ENCODE data around the gene EEF1E1.
A peak's percentile ranks its signal among the peaks of the same experiment; 100 is the strongest.

The EEF1E1 gene

DNA sequence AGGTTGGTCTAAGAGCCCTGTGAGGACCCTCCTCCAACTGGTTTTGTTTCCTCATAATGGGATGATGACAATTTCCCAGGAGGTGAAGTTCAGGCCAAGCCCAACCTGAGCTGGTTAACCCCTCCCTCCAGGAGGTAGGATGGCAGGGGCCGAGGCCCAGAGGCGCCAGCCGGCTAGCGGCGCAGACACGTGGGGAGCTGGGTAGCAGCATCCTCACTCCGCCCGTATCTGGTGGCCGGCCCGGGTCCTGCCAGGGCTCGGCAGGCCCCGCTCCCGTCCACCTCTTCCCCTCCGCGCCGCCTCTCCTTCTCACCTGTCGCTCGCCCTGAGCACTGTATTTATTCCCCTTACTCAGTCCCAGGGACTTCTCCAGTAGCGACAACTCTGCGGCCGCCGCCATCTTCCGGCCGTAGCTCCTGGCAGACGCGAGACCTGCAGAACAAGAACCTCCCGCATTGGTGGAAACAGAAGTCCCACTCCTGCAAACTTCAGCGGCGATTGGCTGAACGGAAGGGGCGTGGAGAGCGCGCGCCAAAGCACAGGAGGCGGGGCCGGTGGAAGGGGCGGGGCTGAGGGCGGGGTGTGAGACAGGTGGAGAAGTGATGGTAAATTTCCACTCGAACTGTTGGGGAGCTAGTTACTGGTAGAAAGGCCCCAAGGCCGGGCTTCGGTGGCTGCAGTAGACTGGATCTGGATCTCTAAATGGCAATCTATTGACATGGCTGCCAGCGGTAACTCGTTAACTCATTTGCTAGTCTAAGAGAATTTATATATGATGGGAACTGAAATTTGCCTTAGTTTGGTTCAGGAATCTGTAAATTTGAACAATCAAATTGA lies at the start of gene EEF1E1 (continued):
- TF ChIP-seq ZNF2 (tag by site-specific recombination; IDR thresholded peaks at IDR 0.05) (peak; percentile 63; the same call in 1 of the 2 replicates), ZNF768 (tag by site-specific recombination; IDR thresholded peaks at IDR 0.05) (no peak), ZNF623 (tag by site-specific recombination; IDR thresholded peaks at IDR 0.05) (no peak), ZNF658 (tag by site-specific recombination; IDR thresholded peaks at IDR 0.05) (no peak), ZNF791 (tag by site-specific recombination; IDR thresholded peaks at IDR 0.05) (no peak), ZNF585B (tag by site-specific recombination; IDR thresholded peaks at IDR 0.05) (no peak), EGR2 (tag by site-specific recombination; IDR thresholded peaks at IDR 0.05; ENCODE audit: low read depth) (no peak), ZBTB1 (tag by site-specific recombination; IDR thresholded peaks at IDR 0.05) (no peak), ZBTB20 (tag by site-specific recombination; IDR thresholded peaks at IDR 0.05) (peak; percentile 84), SP2 (tag by site-specific recombination; IDR thresholded peaks at IDR 0.05) (peak; percentile 90), ZFP3 (tag by site-specific recombination; IDR thresholded peaks at IDR 0.05; ENCODE audit: low read depth) (no peak), KLF10 (tag by site-specific recombination; IDR thresholded peaks at IDR 0.05) (peak; percentile 79; the same call in 1 of the 2 replicates), GLI4 (tag by site-specific recombination; IDR thresholded peaks at IDR 0.05) (no peak), KLF8 (tag by site-specific recombination; IDR thresholded peaks at IDR 0.05) (peak; percentile 83), OSR2 (tag by site-specific recombination; IDR thresholded peaks at IDR 0.05) (peak; percentile 53; the same call in 1 of the 2 replicates)
- TF ChIP-seq, protein P1, sequence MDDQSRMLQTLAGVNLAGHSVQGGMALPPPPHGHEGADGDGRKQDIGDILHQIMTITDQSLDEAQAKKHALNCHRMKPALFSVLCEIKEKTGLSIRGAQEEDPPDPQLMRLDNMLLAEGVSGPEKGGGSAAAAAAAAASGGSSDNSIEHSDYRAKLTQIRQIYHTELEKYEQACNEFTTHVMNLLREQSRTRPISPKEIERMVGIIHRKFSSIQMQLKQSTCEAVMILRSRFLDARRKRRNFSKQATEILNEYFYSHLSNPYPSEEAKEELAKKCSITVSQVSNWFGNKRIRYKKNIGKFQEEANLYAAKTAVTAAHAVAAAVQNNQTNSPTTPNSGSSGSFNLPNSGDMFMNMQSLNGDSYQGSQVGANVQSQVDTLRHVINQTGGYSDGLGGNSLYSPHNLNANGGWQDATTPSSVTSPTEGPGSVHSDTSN (CRISPR knock-in tag; IDR thresholded peaks at IDR 0.05) = no peak
- TF ChIP-seq, protein P2, sequence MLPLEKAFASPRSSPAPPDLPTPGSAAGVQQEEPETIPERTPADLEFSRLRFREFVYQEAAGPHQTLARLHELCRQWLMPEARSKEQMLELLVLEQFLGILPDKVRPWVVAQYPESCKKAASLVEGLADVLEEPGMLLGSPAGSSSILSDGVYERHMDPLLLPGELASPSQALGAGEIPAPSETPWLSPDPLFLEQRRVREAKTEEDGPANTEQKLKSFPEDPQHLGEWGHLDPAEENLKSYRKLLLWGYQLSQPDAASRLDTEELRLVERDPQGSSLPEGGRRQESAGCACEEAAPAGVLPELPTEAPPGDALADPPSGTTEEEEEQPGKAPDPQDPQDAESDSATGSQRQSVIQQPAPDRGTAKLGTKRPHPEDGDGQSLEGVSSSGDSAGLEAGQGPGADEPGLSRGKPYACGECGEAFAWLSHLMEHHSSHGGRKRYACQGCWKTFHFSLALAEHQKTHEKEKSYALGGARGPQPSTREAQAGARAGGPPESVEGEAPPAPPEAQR (tag by site-specific recombination; IDR thresholded peaks at IDR 0.05) = no peak
- TF ChIP-seq, protein P3, sequence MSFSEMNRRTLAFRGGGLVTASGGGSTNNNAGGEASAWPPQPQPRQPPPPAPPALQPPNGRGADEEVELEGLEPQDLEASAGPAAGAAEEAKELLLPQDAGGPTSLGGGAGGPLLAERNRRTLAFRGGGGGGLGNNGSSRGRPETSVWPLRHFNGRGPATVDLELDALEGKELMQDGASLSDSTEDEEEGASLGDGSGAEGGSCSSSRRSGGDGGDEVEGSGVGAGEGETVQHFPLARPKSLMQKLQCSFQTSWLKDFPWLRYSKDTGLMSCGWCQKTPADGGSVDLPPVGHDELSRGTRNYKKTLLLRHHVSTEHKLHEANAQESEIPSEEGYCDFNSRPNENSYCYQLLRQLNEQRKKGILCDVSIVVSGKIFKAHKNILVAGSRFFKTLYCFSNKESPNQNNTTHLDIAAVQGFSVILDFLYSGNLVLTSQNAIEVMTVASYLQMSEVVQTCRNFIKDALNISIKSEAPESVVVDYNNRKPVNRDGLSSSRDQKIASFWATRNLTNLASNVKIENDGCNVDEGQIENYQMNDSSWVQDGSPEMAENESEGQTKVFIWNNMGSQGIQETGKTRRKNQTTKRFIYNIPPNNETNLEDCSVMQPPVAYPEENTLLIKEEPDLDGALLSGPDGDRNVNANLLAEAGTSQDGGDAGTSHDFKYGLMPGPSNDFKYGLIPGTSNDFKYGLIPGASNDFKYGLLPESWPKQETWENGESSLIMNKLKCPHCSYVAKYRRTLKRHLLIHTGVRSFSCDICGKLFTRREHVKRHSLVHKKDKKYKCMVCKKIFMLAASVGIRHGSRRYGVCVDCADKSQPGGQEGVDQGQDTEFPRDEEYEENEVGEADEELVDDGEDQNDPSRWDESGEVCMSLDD (tag by site-specific recombination; IDR thresholded peaks at IDR 0.05) = no peak; the same call in 1 of the 2 replicates
- TF ChIP-seq, protein P4, sequence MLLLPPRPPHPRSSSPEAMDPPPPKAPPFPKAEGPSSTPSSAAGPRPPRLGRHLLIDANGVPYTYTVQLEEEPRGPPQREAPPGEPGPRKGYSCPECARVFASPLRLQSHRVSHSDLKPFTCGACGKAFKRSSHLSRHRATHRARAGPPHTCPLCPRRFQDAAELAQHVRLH (tag by site-specific recombination; IDR thresholded peaks at IDR 0.05) = no peak
- TF ChIP-seq, protein P5, sequence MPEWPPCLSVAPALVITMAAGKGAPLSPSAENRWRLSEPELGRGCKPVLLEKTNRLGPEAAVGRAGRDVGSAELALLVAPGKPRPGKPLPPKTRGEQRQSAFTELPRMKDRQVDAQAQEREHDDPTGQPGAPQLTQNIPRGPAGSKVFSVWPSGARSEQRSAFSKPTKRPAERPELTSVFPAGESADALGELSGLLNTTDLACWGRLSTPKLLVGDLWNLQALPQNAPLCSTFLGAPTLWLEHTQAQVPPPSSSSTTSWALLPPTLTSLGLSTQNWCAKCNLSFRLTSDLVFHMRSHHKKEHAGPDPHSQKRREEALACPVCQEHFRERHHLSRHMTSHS (tag by site-specific recombination; IDR thresholded peaks at IDR 0.05) = no peak
- TF ChIP-seq, protein P6, sequence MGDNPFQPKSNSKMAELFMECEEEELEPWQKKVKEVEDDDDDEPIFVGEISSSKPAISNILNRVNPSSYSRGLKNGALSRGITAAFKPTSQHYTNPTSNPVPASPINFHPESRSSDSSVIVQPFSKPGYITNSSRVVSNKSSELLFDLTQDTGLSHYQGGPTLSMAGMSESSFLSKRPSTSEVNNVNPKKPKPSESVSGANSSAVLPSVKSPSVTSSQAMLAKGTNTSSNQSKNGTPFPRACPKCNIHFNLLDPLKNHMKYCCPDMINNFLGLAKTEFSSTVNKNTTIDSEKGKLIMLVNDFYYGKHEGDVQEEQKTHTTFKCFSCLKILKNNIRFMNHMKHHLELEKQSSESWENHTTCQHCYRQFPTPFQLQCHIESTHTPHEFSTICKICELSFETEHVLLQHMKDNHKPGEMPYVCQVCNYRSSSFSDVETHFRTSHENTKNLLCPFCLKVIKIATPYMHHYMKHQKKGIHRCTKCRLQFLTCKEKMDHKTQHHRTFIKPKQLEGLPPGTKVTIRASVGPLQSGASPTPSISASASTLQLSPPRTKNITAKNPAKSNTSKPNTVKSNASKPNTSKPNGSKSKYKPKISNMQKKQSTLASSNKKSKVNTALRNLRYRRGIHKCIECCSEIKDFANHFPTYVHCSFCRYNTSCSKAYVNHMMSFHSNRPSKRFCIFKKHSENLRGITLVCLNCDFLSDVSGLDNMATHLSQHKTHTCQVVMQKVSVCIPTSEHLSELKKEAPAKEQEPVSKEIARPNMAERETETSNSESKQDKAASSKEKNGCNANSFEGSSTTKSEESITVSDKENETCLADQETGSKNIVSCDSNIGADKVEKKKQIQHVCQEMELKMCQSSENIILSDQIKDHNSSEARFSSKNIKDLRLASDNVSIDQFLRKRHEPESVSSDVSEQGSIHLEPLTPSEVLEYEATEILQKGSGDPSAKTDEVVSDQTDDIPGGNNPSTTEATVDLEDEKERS (tag by site-specific recombination; IDR thresholded peaks at IDR 0.05) = peak; percentile 69; the same call in 1 of the 2 replicates
- TF ChIP-seq, protein P7, sequence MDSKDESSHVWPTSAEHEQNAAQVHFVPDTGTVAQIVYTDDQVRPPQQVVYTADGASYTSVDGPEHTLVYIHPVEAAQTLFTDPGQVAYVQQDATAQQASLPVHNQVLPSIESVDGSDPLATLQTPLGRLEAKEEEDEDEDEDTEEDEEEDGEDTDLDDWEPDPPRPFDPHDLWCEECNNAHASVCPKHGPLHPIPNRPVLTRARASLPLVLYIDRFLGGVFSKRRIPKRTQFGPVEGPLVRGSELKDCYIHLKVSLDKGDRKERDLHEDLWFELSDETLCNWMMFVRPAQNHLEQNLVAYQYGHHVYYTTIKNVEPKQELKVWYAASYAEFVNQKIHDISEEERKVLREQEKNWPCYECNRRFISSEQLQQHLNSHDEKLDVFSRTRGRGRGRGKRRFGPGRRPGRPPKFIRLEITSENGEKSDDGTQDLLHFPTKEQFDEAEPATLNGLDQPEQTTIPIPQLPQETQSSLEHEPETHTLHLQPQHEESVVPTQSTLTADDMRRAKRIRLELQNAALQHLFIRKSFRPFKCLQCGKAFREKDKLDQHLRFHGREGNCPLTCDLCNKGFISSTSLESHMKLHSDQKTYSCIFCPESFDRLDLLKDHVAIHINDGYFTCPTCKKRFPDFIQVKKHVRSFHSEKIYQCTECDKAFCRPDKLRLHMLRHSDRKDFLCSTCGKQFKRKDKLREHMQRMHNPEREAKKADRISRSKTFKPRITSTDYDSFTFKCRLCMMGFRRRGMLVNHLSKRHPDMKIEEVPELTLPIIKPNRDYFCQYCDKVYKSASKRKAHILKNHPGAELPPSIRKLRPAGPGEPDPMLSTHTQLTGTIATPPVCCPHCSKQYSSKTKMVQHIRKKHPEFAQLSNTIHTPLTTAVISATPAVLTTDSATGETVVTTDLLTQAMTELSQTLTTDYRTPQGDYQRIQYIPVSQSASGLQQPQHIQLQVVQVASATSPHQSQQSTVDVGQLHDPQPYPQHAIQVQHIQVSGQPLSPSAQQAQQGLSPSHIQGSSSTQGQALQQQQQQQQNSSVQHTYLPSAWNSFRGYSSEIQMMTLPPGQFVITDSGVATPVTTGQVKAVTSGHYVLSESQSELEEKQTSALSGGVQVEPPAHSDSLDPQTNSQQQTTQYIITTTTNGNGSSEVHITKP (tag by site-specific recombination; IDR thresholded peaks at IDR 0.05) = peak; percentile 83
- TF ChIP-seq, protein P8, sequence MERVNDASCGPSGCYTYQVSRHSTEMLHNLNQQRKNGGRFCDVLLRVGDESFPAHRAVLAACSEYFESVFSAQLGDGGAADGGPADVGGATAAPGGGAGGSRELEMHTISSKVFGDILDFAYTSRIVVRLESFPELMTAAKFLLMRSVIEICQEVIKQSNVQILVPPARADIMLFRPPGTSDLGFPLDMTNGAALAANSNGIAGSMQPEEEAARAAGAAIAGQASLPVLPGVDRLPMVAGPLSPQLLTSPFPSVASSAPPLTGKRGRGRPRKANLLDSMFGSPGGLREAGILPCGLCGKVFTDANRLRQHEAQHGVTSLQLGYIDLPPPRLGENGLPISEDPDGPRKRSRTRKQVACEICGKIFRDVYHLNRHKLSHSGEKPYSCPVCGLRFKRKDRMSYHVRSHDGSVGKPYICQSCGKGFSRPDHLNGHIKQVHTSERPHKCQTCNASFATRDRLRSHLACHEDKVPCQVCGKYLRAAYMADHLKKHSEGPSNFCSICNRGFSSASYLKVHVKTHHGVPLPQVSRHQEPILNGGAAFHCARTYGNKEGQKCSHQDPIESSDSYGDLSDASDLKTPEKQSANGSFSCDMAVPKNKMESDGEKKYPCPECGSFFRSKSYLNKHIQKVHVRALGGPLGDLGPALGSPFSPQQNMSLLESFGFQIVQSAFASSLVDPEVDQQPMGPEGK (tag by site-specific recombination; IDR thresholded peaks at IDR 0.05) = peak; percentile 15; the same call in 1 of the 2 replicates
